ENCODE results near the gene ACTR6.

DNA sequence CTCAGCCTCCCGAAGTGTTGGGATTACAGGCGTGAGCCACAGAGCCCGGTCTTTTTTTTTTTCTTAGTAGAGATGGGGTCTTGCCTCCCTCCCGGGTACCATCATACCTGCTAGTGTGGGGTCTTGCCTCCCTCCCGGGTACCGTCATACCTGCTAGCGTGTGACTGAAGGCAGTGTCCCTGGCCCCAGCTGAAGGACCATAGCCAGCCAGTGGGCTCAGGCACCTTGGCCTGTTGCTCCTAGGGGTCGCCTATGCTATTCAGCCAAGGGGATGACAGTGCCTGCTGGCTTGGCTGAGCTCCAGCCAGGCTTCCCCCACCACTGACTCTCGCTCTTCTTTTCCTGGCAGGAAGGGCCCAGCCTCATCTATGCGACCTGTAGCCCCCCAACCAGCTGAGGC, 47.5 kb upstream of the ACTR6 start:
- TF ChIP-seq, protein P1, sequence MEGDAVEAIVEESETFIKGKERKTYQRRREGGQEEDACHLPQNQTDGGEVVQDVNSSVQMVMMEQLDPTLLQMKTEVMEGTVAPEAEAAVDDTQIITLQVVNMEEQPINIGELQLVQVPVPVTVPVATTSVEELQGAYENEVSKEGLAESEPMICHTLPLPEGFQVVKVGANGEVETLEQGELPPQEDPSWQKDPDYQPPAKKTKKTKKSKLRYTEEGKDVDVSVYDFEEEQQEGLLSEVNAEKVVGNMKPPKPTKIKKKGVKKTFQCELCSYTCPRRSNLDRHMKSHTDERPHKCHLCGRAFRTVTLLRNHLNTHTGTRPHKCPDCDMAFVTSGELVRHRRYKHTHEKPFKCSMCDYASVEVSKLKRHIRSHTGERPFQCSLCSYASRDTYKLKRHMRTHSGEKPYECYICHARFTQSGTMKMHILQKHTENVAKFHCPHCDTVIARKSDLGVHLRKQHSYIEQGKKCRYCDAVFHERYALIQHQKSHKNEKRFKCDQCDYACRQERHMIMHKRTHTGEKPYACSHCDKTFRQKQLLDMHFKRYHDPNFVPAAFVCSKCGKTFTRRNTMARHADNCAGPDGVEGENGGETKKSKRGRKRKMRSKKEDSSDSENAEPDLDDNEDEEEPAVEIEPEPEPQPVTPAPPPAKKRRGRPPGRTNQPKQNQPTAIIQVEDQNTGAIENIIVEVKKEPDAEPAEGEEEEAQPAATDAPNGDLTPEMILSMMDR (conservative IDR thresholded peaks at IDR 0.05 in 1 of 2, IDR thresholded peaks at IDR 0.05 in 1 of 2; ENCODE audit: low read depth in 1 of 2, low read length in 2 of 2): no peak
- no peak for TF ChIP-seq EZH2 (IDR thresholded peaks at IDR 0.05; ENCODE audit: low read length, missing control alignments)
